Middle frontal gyrus (tissue), 1 donor: ENCODE measurements around the gene MAJIN.
A peak's percentile ranks its signal among the peaks of the same experiment; 100 is the strongest.

Source experiments
- DNase-seq: peaks from one replicate; pipeline ENCODE4 v3.0.0-alpha.2; 2015; ENCODE audit warnings: low spot score; ENCODE audit errors: extremely low spot score

Gene MAJIN

GRCh38 chr11:64933213-64933934, 38.5 kb downstream of the MAJIN start:
- no peak for DNase-seq

- no peak for DNase-seq
Observed at GRCh38 chr11:64932324-64932723, 39.6 kb downstream of the MAJIN start.

DNA sequence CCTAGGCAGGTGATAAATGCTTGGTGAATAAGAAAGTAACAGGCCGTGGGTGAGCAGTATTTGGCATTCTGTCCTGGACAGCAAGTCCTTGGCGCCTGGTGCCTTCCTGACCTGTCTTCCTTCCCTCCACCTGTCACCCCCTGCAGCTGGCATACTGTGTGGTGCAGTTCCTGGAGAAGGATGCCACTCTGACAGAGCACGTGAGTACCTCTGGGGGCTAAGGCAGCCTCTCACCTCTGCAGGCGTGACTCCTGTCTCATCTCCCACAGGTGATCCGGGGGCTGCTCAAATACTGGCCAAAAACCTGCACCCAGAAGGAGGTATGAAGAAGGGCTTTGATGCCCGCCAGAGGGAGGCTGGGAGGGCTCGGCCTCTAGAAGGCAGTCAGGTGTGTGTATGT, 40.6 kb downstream of the MAJIN start:
- no peak for DNase-seq

- no peak for DNase-seq
Observed at GRCh38 chr11:64930340-64930739, 41.6 kb downstream of the MAJIN start.

DNA sequence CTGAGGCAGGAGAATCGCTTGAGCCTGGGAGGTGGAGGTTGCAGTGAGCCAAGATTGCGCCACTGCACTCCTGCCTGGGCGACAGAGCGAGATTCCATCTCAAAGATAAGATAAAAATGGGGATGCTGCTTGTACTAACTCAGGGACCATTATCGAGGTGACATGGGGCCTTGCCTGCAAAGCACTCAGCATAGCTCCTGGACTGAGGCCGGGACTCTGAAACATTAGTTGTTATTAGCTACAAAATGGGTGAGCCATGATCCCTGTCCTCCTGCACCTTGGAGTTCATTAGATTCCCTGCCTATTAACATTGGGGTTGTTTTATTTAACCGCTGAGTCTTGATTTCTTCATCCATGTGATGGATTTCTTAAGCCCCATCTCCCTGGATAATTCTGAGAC, 42.3 kb downstream of the MAJIN start:
- no peak for DNase-seq

DNA sequence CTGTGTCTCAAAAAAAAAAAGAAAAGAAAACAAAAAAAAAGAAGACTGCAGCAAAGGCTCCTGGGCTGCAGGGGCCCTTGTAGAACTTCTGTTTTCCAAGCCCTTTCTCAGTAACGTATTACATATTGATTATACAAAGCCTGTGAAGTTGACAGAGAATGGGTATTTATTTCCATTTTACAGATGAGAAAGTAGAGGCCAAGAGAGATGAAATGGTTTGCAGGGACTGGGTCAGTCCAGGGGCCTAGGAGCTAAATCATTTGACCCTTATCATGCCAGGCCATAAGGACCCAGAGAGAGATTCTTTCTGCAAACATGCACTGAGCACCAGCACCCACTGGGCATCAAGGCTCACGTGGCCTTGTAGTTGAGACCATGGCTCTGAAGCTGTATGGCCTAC, 43.0 kb downstream of the MAJIN start:
- no peak for DNase-seq

- DNase-seq: no peak
Observed at GRCh38 chr11:64926689-64927088, 45.2 kb downstream of the MAJIN start.

DNA sequence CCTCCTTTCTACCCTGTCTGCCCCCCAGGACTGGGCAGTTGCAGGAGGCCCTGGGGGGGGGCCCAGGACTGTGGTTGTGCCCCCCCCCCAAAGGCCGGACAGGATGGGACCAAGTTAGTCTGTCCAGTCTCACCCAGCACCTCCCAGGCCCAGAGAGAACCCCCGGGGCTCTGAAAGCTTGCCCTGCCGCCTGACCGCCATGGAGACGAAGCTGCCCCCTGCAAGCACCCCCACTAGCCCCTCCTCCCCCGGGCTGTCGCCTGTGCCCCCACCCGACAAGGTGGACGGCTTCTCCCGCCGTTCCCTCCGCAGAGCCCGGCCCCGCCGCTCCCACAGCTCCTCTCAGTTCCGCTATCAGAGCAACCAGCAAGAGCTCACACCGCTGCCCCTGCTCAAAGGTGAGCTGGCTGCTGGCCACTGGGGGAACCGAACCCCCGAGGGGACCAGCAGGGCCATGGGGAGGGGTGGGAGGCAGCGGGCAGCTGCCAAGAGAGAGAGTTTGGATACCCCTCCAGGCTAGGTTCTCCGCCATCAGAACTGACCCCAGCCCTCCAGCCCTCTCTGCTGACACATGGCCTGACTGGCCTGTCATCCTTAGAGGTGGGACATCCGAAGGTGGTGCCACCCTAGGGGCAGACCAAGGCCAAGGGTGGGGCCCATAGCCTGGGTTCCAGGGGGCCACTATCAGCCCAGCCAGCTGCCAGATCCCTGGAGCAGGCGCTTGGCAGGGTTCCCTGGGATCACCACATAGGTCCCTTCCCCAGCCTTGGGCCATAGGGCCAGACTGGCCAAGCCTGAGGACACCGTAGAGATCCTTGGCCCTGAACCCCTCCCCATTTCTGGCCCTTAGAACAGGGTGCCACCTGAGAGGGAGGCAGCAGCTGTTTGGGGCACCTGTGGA, 46.1 kb downstream of the MAJIN start:
- no peak for DNase-seq

- DNase-seq: no peak
Observed at GRCh38 chr11:64924910-64925284, 47.0 kb downstream of the MAJIN start.

DNA sequence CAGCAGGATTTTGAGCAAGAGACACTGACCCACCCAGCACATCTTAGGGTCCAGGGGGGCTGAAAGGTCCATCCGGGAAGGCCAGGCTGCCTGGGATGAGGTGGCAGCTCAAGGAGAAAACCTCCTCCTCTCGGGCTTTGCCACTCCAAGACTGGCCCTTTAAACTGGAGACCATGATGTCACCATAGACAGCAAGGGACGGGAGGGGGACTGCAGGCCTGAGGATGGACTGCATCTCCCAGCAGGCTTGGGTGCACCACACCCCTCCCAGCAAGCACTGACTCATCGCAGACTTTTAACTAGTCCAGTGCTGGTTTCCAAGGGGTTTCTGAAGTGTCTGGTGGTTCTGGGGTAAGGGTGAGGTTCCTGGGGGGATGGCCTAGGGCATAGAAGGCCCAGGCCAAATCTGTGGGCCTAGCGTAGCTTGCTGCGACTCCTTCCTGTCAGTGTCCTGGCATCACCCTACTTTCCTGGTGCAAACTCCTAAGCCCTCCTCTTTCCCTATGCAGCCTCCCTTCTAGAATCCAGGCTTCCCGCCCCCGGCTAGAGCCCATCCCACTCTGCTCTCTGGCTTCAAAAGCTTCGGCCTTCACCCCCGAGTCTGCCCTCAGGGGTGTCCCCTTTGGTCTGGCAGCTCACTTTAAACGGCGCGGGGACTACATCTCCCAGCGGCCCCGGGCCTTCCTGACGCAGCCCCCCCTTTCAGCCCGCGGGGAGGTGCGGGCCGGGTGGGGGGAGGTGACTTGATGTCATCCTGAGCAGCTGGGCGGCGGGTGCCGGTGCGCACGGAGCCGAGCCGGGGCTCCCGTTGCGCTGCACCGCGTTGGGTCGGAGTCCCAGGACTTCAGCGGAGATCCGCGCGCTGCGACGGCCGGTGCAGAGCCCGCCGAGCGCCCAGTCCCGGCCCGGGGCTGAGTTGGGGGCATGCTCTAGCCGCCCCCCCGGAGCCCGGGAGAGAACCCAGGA, 47.7 kb downstream of the MAJIN start, which contains the start of gene PPP2R5B:
TSS of gene PPP2R5B (plus strand) at position 746 of the 966 bp plus-strand sequence. CDS start 1,046 bp downstream, outside the sequence.
- DNase-seq: peak; percentile 90

- no peak for DNase-seq
Observed at GRCh38 chr11:64923151-64923661, 48.7 kb downstream of the MAJIN start.

DNA sequence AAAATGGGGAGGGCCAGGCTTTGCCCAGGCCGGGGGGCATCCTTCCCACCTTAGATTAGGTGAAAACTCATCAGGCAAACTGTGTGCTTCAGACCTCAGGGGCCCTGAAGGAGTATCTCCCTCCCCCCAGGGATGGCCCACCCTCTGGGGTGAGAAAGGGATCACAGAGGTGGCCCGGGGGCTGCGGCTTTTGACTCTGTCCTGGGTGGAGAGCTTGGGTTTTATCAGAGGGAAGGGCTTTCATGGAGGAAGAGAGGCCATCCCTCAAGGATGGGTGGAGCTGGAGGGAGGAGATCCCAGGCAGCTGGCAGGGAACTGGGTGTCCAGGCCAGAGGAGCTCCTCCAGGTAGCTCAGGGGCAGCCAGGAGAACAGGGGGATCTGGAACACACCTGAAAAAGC, 50.5 kb downstream of the MAJIN start:
- no peak for DNase-seq

DNA sequence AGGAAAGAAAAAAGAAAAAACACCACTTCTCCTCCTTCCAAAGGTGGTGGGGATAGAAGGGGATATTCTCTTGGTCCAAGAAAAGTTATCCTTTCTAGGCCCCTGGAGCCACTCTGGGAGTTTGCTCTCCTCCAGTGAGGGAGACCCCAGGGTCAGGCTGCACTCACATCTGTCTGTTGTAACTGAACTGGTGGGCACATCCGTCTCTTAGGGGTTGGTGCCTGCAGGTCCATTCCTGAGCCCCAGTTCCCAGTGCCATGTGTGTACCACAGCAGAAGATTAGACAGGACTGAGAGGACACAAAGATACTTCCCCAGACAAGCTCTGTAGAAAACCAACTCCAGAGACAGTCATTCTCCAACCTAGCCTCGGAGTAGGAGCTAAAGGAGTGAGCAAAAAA, 51.8 kb downstream of the MAJIN start:
- DNase-seq: no peak

DNA sequence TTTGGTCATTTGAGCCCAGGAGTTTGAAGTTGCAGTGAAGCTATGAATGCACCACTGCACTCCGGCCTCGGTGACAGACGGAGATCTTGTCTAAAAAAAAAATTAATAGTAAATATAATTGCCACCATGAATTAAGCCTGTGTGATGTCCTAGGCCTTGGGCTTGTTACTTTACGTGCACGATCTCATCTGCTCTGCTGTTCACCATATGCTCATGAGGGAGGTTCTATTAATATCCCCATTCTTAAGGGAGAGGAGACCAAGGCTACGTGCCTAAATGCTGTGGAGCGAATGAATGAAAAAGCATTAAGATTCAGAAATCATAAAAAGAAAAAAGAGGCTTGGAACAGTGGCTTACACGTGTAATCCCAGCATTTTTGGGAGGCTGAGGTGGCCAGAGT, 52.3 kb downstream of the MAJIN start:
- DNase-seq: no peak

GRCh38 chr11:64918017-64918416, 53.9 kb downstream of the MAJIN start:
- DNase-seq: no peak

DNA sequence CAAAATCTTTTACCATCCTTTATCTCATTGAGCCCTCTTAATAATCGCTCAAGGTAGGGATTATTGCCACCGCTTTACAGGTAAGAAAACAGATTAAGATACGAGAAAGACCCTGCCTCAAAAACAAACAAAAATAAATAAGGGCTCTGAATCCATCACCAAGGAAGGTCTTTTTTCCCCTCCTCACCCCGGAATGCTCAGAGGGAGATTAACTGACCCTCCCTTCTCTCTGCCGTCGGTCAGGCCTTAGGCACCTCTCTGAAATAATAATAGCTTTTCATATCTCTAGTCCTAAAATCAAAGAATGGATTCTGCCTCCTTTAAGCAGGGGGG, 54.3 kb downstream of the MAJIN start:
- no peak for DNase-seq

DNA sequence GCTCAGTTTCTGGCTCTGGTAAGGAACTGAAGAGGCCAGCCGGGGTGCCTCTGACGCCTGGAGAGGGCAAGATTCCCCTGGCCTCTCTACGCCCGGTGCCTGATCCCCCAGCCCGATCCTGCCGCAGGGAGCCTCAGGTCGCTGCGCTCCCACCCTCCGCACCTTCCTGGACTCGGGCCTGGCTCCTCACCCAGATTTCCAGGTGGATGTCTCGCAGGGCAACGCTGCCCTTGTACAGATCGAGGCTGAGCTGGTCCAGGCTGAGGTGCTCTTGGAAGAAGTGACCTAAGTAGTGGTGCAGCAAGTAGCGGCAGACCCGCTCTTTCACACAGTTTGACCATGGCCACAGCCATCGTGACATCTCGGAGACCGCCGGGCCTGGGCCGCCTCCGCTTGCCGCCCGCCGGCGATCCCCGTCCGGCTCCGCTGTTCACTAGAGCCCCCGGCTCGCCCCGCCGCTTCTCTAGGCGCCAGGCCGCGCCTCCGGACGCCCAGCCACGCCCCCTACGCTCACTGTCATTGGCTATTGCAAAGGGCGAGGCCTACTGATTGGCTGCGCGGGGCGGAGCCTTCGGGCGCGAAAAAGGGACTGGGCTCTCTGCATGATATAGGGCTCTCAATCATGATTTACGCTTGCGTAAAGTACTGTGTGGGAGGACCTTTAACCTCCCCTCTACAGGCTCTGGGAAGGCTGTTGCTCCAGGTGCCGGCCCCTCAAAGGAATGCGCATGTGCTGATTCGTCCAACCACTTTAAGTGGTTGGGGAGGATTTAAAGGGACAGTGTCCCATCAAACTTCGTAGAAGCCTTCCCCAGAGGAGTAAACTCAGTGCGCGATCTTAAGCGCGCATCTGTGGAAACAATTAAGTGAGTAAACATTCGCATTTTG, 54.9 kb downstream of the MAJIN start, which contains the start of gene ATG2A:
TSS of gene ATG2A (minus strand) at position 435 of the 888 bp plus-strand sequence. CDS start at position 361, 74 bp downstream.
- DNase-seq: peak; percentile 96

DNA sequence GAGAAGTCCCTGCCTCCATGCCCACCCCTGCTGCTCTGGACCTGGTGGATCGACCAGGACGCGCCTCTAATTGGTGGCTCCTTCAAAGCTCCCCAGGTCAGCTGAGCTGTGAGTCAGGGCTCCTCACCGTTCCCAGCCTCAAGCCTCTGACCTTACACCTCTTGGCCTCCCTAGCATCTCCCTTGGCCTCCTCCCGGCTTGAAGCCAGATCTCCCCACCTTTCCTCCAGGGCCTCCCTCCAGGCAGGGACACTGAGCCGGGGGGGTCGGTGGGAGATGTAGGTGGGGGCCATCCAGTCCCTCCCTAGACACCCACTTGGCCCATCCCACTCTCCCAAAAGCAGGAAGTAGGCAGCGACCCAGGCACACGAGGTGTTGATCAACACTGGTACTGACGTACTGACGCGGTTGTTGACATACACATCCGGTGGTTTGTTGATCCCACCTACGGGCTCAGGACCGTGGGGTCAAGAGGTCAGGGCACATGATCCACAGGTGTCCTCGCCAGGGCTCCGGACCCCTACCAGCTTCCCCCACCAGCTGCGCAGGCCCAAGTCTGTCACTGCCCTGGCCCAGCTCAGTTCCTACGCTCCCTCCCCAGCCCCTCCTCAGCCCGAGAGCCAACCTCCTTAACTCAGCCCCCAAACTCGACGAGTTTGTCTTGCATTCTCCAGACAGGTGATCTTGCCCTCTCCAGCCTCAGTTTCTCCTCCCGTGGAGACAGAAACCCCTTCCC, 55.7 kb downstream of the MAJIN start:
- no peak for DNase-seq

DNA sequence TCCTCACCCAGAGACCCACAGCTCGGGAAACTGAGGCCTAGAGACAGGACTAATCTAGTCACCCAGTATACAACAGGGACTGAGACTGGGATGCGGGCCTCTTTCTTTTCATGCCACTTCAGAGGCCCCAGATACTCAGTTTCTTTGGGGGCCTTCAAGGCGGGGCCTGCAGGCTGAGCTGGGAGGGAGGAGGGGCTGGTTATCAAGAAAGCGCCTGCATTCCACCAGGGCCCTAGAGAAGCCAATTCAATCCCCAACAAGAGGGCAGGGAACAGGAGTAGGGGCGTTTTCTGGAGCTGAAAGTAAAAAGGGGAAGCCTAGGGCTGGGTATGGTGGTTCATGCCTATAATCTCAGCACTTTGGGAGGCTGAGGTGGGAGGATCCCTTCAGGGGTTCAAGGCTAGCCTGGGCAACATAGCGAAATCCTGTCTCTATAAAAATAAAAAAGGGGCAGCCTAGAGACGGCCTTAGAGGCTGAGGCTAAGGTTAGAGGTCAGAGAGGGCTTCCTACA, 56.5 kb downstream of the MAJIN start:
- DNase-seq: no peak
